GM12878 (cell line): ENCODE data around the gene ABCC4. TPM values are rescaled to one million over a fixed set of nuclear protein-coding genes. Genes with fewer than 3 reads are reported as not detected.

Experiments
- ATAC-seq: fragments of 200-7000 bp; cut with Tn5 transposase; 3 replicates; pipeline ENCODE4 v1.9.1; 2020; ENCODE audit warnings: mild to moderate bottlenecking, moderate library complexity
- BruUV-seq: library from RNA; stranded (reverse); fragments of 400-500 nt; replicated peaks from 2 replicates; lab custom pipeline; 2021; lab: Mats Ljungman, UMichigan
- CTCF ChIA-PET: fragments of 300-600 bp; sonication (Branson Sonifier 250); formaldehyde crosslinking; extraction: SDS; loops from one replicate; lab custom pipeline; 2021; ENCODE audit warnings: inconsistent platforms; lab: Yijun Ruan, JAX
- POLR2A ChIA-PET: fragments of 350-600 bp; formaldehyde crosslinking; extraction: SDS; loops from one replicate; lab custom pipeline; 2021; ENCODE audit warnings: inconsistent platforms; lab: Charles Lee
- RAD21 ChIA-PET: fragments of 300-600 bp; sonication (Branson Sonifier 250); formaldehyde crosslinking; loops from one replicate; lab custom pipeline; 2023; ENCODE audit warnings: antibody characterized with exemption; ENCODE audit not compliant: unreplicated experiment; lab: Charles Lee
- SMC1A ChIA-PET: fragments of 300-600 bp; sonication (Branson Sonifier 250); formaldehyde crosslinking; loops from one replicate; lab custom pipeline; 2023; ENCODE audit not compliant: unreplicated experiment, uncharacterized antibody; lab: Charles Lee
- DNase-seq: peaks from one replicate; pipeline ENCODE4 v3.0.0-alpha.2; 2011; ENCODE audit warnings: low read depth, low spot score
- FAIRE-seq: peaks from 3 replicates; lab custom pipeline; 2011; peaks lifted over from hg19 to GRCh38; lab: Jason Lieb, UNC
- H2AFZ ChIP-seq: 2 replicates; pipeline ENCODE4 v1.6.0; 2011; ENCODE audit warnings: low read depth, low read length, control low read depth; ENCODE audit not compliant: control insufficient read depth
- H3K27ac ChIP-seq: 2 replicates; pipeline ENCODE4 v1.5.1; 2011; ENCODE audit warnings: control low read depth; ENCODE audit not compliant: control insufficient read depth, insufficient read depth
- H3K27me3 ChIP-seq, 2 experiments: replicated peaks in 1 of 2; 2 replicates each; pipeline versions ENCODE4 v1.6.0 to v1.6.1; 2011; ENCODE audit warnings: low read length in 1 of 2; ENCODE audit not compliant: control insufficient read depth in 2 of 2, insufficient read depth in 2 of 2
- H3K36me3 ChIP-seq, 2 experiments: 2 replicates each; pipeline ENCODE4 v1.5.1; 2011; ENCODE audit warnings: low read length in 1 of 2; ENCODE audit not compliant: control insufficient read depth in 2 of 2, insufficient read depth in 2 of 2
- H3K4me1 ChIP-seq: 2 replicates; pipeline ENCODE4 v1.6.1; 2011; ENCODE audit warnings: mild to moderate bottlenecking, low read length, moderate library complexity, mixed read lengths; ENCODE audit not compliant: control insufficient read depth, insufficient read depth
- H3K4me2 ChIP-seq: 2 replicates; pipeline ENCODE4 v1.6.0; 2011; ENCODE audit warnings: control low read depth; ENCODE audit not compliant: control insufficient read depth, insufficient read depth
- H3K4me3 ChIP-seq: fragments of 200-600 bp; sonication (generic); 2 replicates; pipeline ENCODE4 v1.5.1; 2016
- H3K79me2 ChIP-seq: 2 replicates; pipeline ENCODE4 v1.6.0; 2011; ENCODE audit warnings: low read length; ENCODE audit not compliant: control insufficient read depth, insufficient read depth
- H3K9ac ChIP-seq: 2 replicates; pipeline ENCODE4 v1.8.0; 2011; ENCODE audit warnings: low read length, control low read depth, mixed read lengths; ENCODE audit not compliant: control insufficient read depth, insufficient read depth
- H3K9me3 ChIP-seq: replicated peaks from 3 replicates; pipeline ENCODE4 v1.5.1; 2011; ENCODE audit warnings: mild to moderate bottlenecking, low read length; ENCODE audit not compliant: control insufficient read depth, insufficient read depth
- H4K20me1 ChIP-seq: 2 replicates; pipeline ENCODE4 v1.6.0; 2011; ENCODE audit not compliant: control insufficient read depth, insufficient read depth
- ATF2 ChIP-seq: IDR thresholded peaks from 2 replicates; pipeline ENCODE4 v1.6.1; 2012; ENCODE audit warnings: low read length, inconsistent platforms
- CREM ChIP-seq: IDR thresholded peaks from 2 replicates; pipeline ENCODE4 v1.6.1; 2014; ENCODE audit warnings: antibody characterized with exemption, low read depth
- ETV6 ChIP-seq, 2 experiments: fragments of 450-650 bp in 1 of 2; IDR thresholded peaks in 1 of 2; conservative IDR thresholded peaks in 1 of 2; 2 replicates each; pipeline ENCODE4 v1.6.1; 2014; ENCODE audit warnings: antibody characterized with exemption in 1 of 2, borderline replicate concordance in 1 of 2, low read depth in 1 of 2, mild to moderate bottlenecking in 1 of 2, moderate library complexity in 1 of 2
- GATAD2B ChIP-seq: fragments of 450-650 bp; conservative IDR thresholded peaks from 2 replicates; pipeline ENCODE4 v1.6.1; 2017; ENCODE audit warnings: low read depth, mild to moderate bottlenecking, moderate library complexity
- HDAC6 ChIP-seq: fragments of 200-600 bp; sonication (generic); IDR thresholded peaks from one replicate; pipeline ENCODE4 v1.8.0; 2017; ENCODE audit warnings: antibody characterized with exemption; ENCODE audit not compliant: unreplicated experiment
- IKZF1 ChIP-seq: fragments of 450-650 bp; conservative IDR thresholded peaks from 2 replicates; pipeline ENCODE4 v1.6.1; 2017; ENCODE audit warnings: antibody characterized with exemption, mild to moderate bottlenecking
- NBN ChIP-seq: fragments of 450-650 bp; IDR thresholded peaks from 2 replicates; pipeline ENCODE4 v1.6.1; 2016
- NFYA ChIP-seq: IDR thresholded peaks from 2 replicates; pipeline ENCODE4 v1.6.1; 2011; ENCODE audit warnings: low read depth, mild to moderate bottlenecking, low read length, improper control_type of control experiment, borderline replicate concordance
- RELA ChIP-seq: fragments of 450-650 bp; IDR thresholded peaks from 2 replicates; pipeline ENCODE4 v1.8.0; 2014; ENCODE audit warnings: borderline replicate concordance; ENCODE audit not compliant: partially characterized antibody
- SIX5 ChIP-seq: IDR thresholded peaks from 2 replicates; pipeline ENCODE4 v1.6.1; 2011; ENCODE audit warnings: mild to moderate bottlenecking, low read depth, low read length, moderate library complexity; ENCODE audit not compliant: severe bottlenecking
- SREBF2 ChIP-seq: IDR thresholded peaks from 2 replicates; pipeline ENCODE4 v1.6.1; 2012; ENCODE audit warnings: mild to moderate bottlenecking, low read length
- STAT3 ChIP-seq: IDR thresholded peaks from 2 replicates; pipeline ENCODE4 v1.6.1; 2011; ENCODE audit warnings: low read depth, low read length, improper control_type of control experiment
- TCF12 ChIP-seq: IDR thresholded peaks from 2 replicates; pipeline ENCODE4 v1.6.1; 2011; ENCODE audit warnings: low read depth, mild to moderate bottlenecking, low read length
- ZBED1 ChIP-seq: IDR thresholded peaks from 2 replicates; pipeline ENCODE4 v1.6.1; 2016; ENCODE audit warnings: borderline replicate concordance
- ZBTB11 ChIP-seq: fragments of 450-650 bp; formaldehyde crosslinking; IDR thresholded peaks from 2 replicates; pipeline ENCODE4 v1.5.0; 2022; ENCODE audit warnings: mild to moderate bottlenecking, missing genetic modification characterization
- ZNF687 ChIP-seq: fragments of 450-650 bp; IDR thresholded peaks from 2 replicates; pipeline ENCODE4 v1.6.1; 2017; ENCODE audit warnings: mild to moderate bottlenecking, moderate library complexity
- ZSCAN29 ChIP-seq: fragments of 450-650 bp; IDR thresholded peaks from 2 replicates; pipeline ENCODE4 v1.6.1; 2017; ENCODE audit warnings: mild to moderate bottlenecking, moderate library complexity
- WGBS: methylation state at CpG from one replicate; pipeline ENCODE4 v1.1.6; 2016; ENCODE audit warnings: low lambda C conversion rate; ENCODE audit not compliant: insufficient replicate concordance, insufficient coverage; ENCODE audit errors: missing lambda C conversion rate; 5-methylcytosine and 5-hydroxymethylcytosine counted together
- in situ Hi-C: fragments of 300-500 bp; cut with MboI; formaldehyde crosslinking; loops from 9 replicates; pipeline ENCODE4 v1.14.3; 2018; ENCODE audit warnings: mixed read lengths
- intact Hi-C: fragments of 100-400 bp; cut with micrococcal nuclease; formaldehyde crosslinking; loops from one replicate; pipeline ENCODE4 v1.14.2; 2022; ENCODE audit not compliant: unreplicated experiment
- polyA plus RNA-seq, 11 experiments: library from polyadenylated mRNA; depleted of rRNA in 4 of 11; unstranded in 6 of 11; stranded (reverse) in 5 of 11; fragments of >200 nt; fragmentation: Nextera tagmentation in 4 of 11; fragmentation: Illumina TruSeq in 1 of 11; extraction: Ambion mirVana in 4 of 11; extraction: Trizol in 1 of 11; gene quantifications; 1 replicate in 1 of 11; 2 replicates in 10 of 11; pipeline versions ENCODE4 v1.2.1 to v1.2.3, GENCODE V29; 2011 to 2016; ENCODE audit warnings: inconsistent platforms in 2 of 11, missing spikeins in 2 of 11, low read depth in 1 of 11
- total RNA-seq, 4 experiments: library from RNA; depleted of rRNA in 3 of 4; stranded (reverse); fragments of >200 nt in 3 of 4; fragmentation: Illumina TruSeq in 1 of 4; extraction: Trizol in 1 of 4; gene quantifications; 2 replicates each; pipeline versions ENCODE4 v1.2.1 to v1.2.3, GENCODE V29; 2013 to 2021

ABCC4 gene
- total and polyA plus RNA-seq, 10 of the 15 experiments (the other 5 are each of a cell fraction or from before 2014, with no cell fraction given) = 7.2 to 44.4 (median 24.1) TPM

- H3K36me3 ChIP-seq = peaks cover 2 to 13% of the 10 kb centered on the region in 2 experiments; a peak in 3 of 4 replicates
- no peaks in the 10 kb centered on the region for H3K27me3 ChIP-seq
- H3K4me2 ChIP-seq = no peak overlapping the region
- no peaks in the 10 kb centered on the region for H4K20me1 ChIP-seq
- POLR2A ChIA-PET = no interaction called here
- no peaks in the 10 kb centered on the region for H3K79me2 ChIP-seq
- no peaks in the 10 kb centered on the region for H3K4me1 ChIP-seq
- H3K9me3 ChIP-seq = no peaks in the 10 kb centered on the region
- SMC1A ChIA-PET = interaction anchor here (1.3 kb wide), 1 partner anchor 11 kb away, joined by 5 read pairs; no protein-coding TSS in a partner anchor
- WGBS = 98% methylated on average over 3 of the region's 3 CpGs
- ATAC-seq (no peak), FAIRE-seq (no peak), DNase-seq (no peak)
- no peak overlapping the region for H2AFZ ChIP-seq
- intact Hi-C loops (no loop called here), in situ Hi-C loops (no loop called here)
- CTCF ChIA-PET = interaction anchor here (1.3 kb wide), 1 partner anchor 64 kb away, joined by 3 read pairs; no protein-coding TSS in a partner anchor
- H3K4me3 ChIP-seq = no peak overlapping the region
- H3K27ac ChIP-seq = no peak overlapping the region
- RAD21 ChIA-PET = no interaction called here
- H3K9ac ChIP-seq = no peak overlapping the region
- TSS peak; percentile 18 for BruUV-seq
- no peak for TF ChIP-seq NBN
- TF ChIP-seq HDAC6 = no peak
- TF ChIP-seq ZSCAN29 = no peak
- no peak for TF ChIP-seq IKZF1
- TF ChIP-seq ZNF687 = no peak
- TF ChIP-seq ZBED1 = no peak
- no peak for TF ChIP-seq ZBTB11 (CRISPR knock-in tag)
- no peak for TF ChIP-seq SREBF2
- TF ChIP-seq CREM = no peak
- no peak for TF ChIP-seq STAT3
- TF ChIP-seq NFYA = no peak
- TF ChIP-seq ETV6 (conservative IDR thresholded peaks at IDR 0.05 in 1 of 2, IDR thresholded peaks at IDR 0.05 in 1 of 2; ENCODE audit: borderline replicate concordance in 1 of 2, low read depth in 1 of 2) = no peak
- no peak for TF ChIP-seq RELA
- no peak for TF ChIP-seq GATAD2B
- TF ChIP-seq SIX5 = no peak
- TF ChIP-seq ATF2 = no peak
- no peak for TF ChIP-seq TCF12
These were observed 173.1 kb downstream of the ABCC4 start for GRCh38 chr13:95128045-95128643.
